HG02678 (cell line): ENCODE data around the gene AFG3L2.

Experiments
- ATAC-seq: cut with Tn5 transposase; IDR thresholded peaks from one replicate; pipeline ENCODE4 v1.9.1; 2021; ENCODE audit warnings: mild to moderate bottlenecking, moderate library complexity; ENCODE audit not compliant: unreplicated experiment

The AFG3L2 gene

GRCh38 chr18:12327510-12328178 lies 49.4 kb downstream of the AFG3L2 start:
- no peak for ATAC-seq

GRCh38 chr18:12326711-12327460 lies 50.1 kb downstream of the AFG3L2 start:
- no peak for ATAC-seq

- ATAC-seq, result no peak
Observed at GRCh38 chr18:12325726-12326245, 51.2 kb downstream of the AFG3L2 start.

- no peak for ATAC-seq
Observed at GRCh38 chr18:12324991-12325725, 51.9 kb downstream of the AFG3L2 start.

- ATAC-seq, result peak; percentile 80
Observed at GRCh38 chr18:12321333-12321732, 55.7 kb downstream of the AFG3L2 start.

- no peak for ATAC-seq
Observed at GRCh38 chr18:12318857-12319256, 58.2 kb downstream of the AFG3L2 start.

- no peak for ATAC-seq
Observed at GRCh38 chr18:12318334-12318697, 58.7 kb downstream of the AFG3L2 start.

- no peak for ATAC-seq
Observed at GRCh38 chr18:12317664-12318333, 59.2 kb downstream of the AFG3L2 start.

GRCh38 chr18:12315911-12316310 lies 61.1 kb downstream of the AFG3L2 start:
- no peak for ATAC-seq

GRCh38 chr18:12315490-12315889 lies 61.5 kb downstream of the AFG3L2 start:
- ATAC-seq, result no peak

- peak; percentile 42 for ATAC-seq
Observed at GRCh38 chr18:12314591-12315305, 62.3 kb downstream of the AFG3L2 start.

- no peak for ATAC-seq
Observed at GRCh38 chr18:12313530-12314245, 63.3 kb downstream of the AFG3L2 start.

GRCh38 chr18:12312976-12313375 lies 64.1 kb downstream of the AFG3L2 start:
- no peak for ATAC-seq

- no peak for ATAC-seq
Observed at GRCh38 chr18:12310762-12311161, 66.3 kb downstream of the AFG3L2 start.

- ATAC-seq, result no peak
Observed at GRCh38 chr18:12309683-12310198, 67.3 kb downstream of the AFG3L2 start.

GRCh38 chr18:12308386-12309100 lies 68.5 kb downstream of the AFG3L2 start:
- peak; percentile 56 for ATAC-seq

- ATAC-seq, result peak; percentile 58
Observed at GRCh38 chr18:12307701-12308385, 69.2 kb downstream of the AFG3L2 start, which contains the start of gene TUBB6. TSS of gene TUBB6 (plus strand) at chr18:12308241. CDS start at chr18:12308293, 52 bp downstream.
